Lung (tissue), 12 donors: ENCODE results near the gene LCN2. TPM values are rescaled to one million over a fixed set of nuclear protein-coding genes. Genes with fewer than 3 reads are reported as not detected.
A peak's percentile ranks its signal among the peaks of the same experiment; 100 is the strongest.

Source experiments
- ATAC-seq: fragments of 200-7000 bp; cut with Tn5 transposase; one replicate; pipeline ENCODE4 v1.9.1; 2020; ENCODE audit warnings: moderate number of reproducible peaks; ENCODE audit not compliant: insufficient read depth, low FRiP score
- DNase-seq, 3 donors: peaks; one replicate each; pipeline ENCODE4 v3.0.0-alpha.2; 2013 to 2017
- H3K27ac ChIP-seq, 2 donors: one replicate each; pipeline ENCODE4 v1.5.1; 2013; ENCODE audit warnings: mild to moderate bottlenecking in 2 of 2, moderate library complexity in 2 of 2, control low read depth in 1 of 2, inconsistent platforms in 1 of 2, low read depth in 1 of 2, low read length in 1 of 2
- H3K27me3 ChIP-seq, 3 donors: one replicate each; pipeline ENCODE4 v1.5.1; 2013; ENCODE audit warnings: low read length in 2 of 3; ENCODE audit not compliant: control insufficient read depth in 3 of 3, insufficient read depth in 3 of 3
- H3K36me3 ChIP-seq, 4 donors: one replicate each; pipeline ENCODE4 v1.5.1; 2013; ENCODE audit warnings: low read length in 4 of 4, mild to moderate bottlenecking in 1 of 4, moderate library complexity in 1 of 4; ENCODE audit not compliant: control insufficient read depth in 4 of 4, insufficient read depth in 4 of 4
- H3K4me1 ChIP-seq, 5 donors: one replicate each; pipeline ENCODE4 v1.5.1; 2013; ENCODE audit warnings: low read length in 5 of 5, mild to moderate bottlenecking in 2 of 5, moderate library complexity in 1 of 5; ENCODE audit not compliant: control insufficient read depth in 5 of 5, insufficient read depth in 5 of 5
- H3K4me3 ChIP-seq: one replicate; pipeline ENCODE4 v1.5.1; 2013; ENCODE audit warnings: mild to moderate bottlenecking, control low read depth, moderate library complexity
- H3K9ac ChIP-seq, 2 donors: one replicate each; pipeline ENCODE4 v1.5.1; 2013; ENCODE audit warnings: low read length in 2 of 2, control low read depth in 1 of 2; ENCODE audit not compliant: insufficient read depth in 1 of 2
- H3K9me3 ChIP-seq, 4 donors: one replicate each; pipeline ENCODE4 v1.5.1; 2013; ENCODE audit warnings: low read length in 3 of 4, mild to moderate bottlenecking in 1 of 4, moderate library complexity in 1 of 4; ENCODE audit not compliant: control insufficient read depth in 4 of 4, insufficient read depth in 3 of 4
- WGBS, 2 donors: extraction: QIAGEN DNeasy Blood & Tissue Kit; methylation state at CpG; one replicate each; pipeline ENCODE4 v1.1.7; 2013; 5-methylcytosine and 5-hydroxymethylcytosine counted together
- polyA plus RNA-seq, 2 donors: library from polyadenylated mRNA; stranded (reverse); fragments of 200-250 nt; gene quantifications; one replicate each; pipeline ENCODE4 v1.2.1, GENCODE V29; 2013
- total RNA-seq, 2 donors: library from RNA; depleted of rRNA in 1 of 2; stranded (reverse); fragments of >200 nt in 1 of 2; gene quantifications; one replicate each; pipeline ENCODE4 v1.2.1, GENCODE V29; 2014 to 2021
- TF ChIP-seq, protein P1 (sequence below): IDR thresholded peaks from 2 replicates; pipeline ENCODE4 v1.5.1; 2012; ENCODE audit warnings: mild to moderate bottlenecking; ENCODE audit errors: control extremely low read depth, extremely low read depth
- donor health status: control.
- donor health status: control.
- donor health status: Bipolar disorder and iron deficiency.
- donor health status: healthy.
- donor health status: DM: yes; HTN: yes; CAD: no.

LCN2 gene
- total and polyA plus RNA-seq, 4 donors = 114 to 842 (median 295) TPM

DNA sequence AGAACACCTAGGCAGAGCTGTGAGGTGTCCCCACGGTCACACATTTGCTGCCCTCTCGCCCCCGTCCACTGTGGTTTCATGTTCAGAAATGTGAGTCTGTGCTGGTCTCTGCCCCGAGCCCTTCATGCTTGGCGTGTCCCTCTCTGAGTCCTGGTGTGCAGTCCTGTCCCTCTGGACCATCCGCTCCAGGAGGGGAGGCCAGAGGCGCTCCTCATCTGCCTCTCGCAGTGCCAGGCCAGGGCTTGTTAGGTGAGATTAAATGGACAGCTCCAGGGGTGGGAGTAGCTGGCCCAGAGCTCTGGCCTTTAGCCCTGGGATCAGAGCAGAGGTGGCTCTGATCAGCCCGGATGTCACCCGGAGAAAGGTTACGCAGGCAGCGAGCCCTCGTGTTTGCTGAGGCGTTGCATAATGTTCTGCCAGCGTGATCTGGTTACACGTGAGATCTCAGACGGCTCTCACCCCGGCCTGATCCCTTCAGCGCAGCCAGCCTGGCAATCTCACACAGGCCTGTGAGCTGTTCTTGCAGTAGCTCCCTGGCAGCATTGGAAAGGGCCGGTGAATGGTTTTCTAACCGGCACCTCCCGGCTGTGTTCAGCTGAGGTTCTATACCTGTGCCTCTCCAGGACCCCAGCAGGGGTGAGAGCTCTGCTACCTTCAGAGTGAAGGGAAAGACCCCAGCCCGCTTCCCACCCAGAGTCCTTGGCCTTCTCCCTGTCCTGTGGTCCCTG is 46.2 kb upstream of the LCN2 start:
- no peaks in the 10 kb centered on the region for H3K27me3 ChIP-seq
- H3K9ac ChIP-seq = no peak overlapping the region
- H3K9me3 ChIP-seq = no peaks in the 10 kb centered on the region
- WGBS, 2 donors = 82 to 85% methylated on average over 23 of the region's 23 CpGs
- no peak overlapping the region for H3K4me3 ChIP-seq
- H3K4me1 ChIP-seq = peaks cover 7 to 31% (median 24%) of the 10 kb centered on the region in 5 donors
- TF ChIP-seq, protein P1, sequence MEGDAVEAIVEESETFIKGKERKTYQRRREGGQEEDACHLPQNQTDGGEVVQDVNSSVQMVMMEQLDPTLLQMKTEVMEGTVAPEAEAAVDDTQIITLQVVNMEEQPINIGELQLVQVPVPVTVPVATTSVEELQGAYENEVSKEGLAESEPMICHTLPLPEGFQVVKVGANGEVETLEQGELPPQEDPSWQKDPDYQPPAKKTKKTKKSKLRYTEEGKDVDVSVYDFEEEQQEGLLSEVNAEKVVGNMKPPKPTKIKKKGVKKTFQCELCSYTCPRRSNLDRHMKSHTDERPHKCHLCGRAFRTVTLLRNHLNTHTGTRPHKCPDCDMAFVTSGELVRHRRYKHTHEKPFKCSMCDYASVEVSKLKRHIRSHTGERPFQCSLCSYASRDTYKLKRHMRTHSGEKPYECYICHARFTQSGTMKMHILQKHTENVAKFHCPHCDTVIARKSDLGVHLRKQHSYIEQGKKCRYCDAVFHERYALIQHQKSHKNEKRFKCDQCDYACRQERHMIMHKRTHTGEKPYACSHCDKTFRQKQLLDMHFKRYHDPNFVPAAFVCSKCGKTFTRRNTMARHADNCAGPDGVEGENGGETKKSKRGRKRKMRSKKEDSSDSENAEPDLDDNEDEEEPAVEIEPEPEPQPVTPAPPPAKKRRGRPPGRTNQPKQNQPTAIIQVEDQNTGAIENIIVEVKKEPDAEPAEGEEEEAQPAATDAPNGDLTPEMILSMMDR = no peak
- H3K36me3 ChIP-seq = peaks cover 14 to 64% (median 43%) of the 10 kb centered on the region in 4 donors
- H3K27ac ChIP-seq = no peak overlapping the region
- ATAC-seq (no peak), DNase-seq (no peak)

- 68 to 73% methylated on average over 8 of the region's 8 CpGs for WGBS, 2 donors
- Histone ChIP-seq H3K9ac (no peak overlapping the region), H3K27ac (no peak overlapping the region), H3K4me3 (no peak overlapping the region), H3K9me3 (no peaks in the 10 kb centered on the region), H3K27me3 (no peaks in the 10 kb centered on the region), H3K36me3 (peaks cover 14 to 68% (median 45%) of the 10 kb centered on the region in 4 donors), H3K4me1 (peaks cover 5 to 25% (median 24%) of the 10 kb centered on the region in 5 donors)
- ATAC-seq (no peak), DNase-seq (no peak)
- TF ChIP-seq, protein P1 = no peak
These were observed 45.7 kb upstream of the LCN2 start for GRCh38 chr9:128103589-128103962.

GRCh38 chr9:128104171-128104618 is 45.1 kb upstream of the LCN2 start:
- H3K27ac ChIP-seq = peak overlapping the region in 1 of 2 donors; percentile 26
- ATAC-seq = no peak
- H3K36me3 ChIP-seq = peaks cover 17 to 71% (median 45%) of the 10 kb centered on the region in 4 donors
- H3K9me3 ChIP-seq = no peaks in the 10 kb centered on the region
- DNase-seq = no peak
- 61 to 62% methylated on average over 6 of the region's 6 CpGs for WGBS, 2 donors
- H3K27me3 ChIP-seq = no peaks in the 10 kb centered on the region
- peaks cover 3 to 24% (median 18%) of the 10 kb centered on the region in 5 donors for H3K4me1 ChIP-seq
- no peak overlapping the region for H3K4me3 ChIP-seq
- TF ChIP-seq, protein P1 = no peak
- no peak overlapping the region for H3K9ac ChIP-seq
